ENCODE results near the gene SRSF10.

DNA sequence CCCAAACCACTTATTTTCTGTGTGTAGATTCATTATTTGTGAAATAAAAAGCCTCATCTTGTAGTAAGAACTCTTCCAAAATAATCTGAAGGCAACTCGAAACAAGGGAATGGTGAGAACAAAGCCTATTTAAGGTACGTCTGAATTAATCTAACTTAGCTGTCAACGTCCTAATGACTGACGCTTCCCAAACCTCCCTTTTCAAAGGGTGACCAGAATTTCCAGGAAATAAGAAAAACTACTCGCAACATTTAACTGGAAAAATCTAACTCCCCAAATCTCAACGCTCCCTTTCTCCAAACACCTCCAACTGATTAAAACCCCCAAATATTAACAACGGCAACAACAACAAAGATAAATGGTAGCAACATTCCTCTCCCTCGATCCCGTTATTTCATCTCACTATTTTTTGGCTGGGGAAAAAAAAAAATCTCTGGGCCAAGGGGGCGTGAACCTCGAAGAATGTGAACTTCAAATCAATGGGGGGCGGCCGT lies 693 bp downstream of the SRSF10 start:
- no peak for TF ChIP-seq POLR2A (IDR thresholded peaks at IDR 0.05)
- TF ChIP-seq, protein P1, sequence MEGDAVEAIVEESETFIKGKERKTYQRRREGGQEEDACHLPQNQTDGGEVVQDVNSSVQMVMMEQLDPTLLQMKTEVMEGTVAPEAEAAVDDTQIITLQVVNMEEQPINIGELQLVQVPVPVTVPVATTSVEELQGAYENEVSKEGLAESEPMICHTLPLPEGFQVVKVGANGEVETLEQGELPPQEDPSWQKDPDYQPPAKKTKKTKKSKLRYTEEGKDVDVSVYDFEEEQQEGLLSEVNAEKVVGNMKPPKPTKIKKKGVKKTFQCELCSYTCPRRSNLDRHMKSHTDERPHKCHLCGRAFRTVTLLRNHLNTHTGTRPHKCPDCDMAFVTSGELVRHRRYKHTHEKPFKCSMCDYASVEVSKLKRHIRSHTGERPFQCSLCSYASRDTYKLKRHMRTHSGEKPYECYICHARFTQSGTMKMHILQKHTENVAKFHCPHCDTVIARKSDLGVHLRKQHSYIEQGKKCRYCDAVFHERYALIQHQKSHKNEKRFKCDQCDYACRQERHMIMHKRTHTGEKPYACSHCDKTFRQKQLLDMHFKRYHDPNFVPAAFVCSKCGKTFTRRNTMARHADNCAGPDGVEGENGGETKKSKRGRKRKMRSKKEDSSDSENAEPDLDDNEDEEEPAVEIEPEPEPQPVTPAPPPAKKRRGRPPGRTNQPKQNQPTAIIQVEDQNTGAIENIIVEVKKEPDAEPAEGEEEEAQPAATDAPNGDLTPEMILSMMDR (IDR thresholded peaks at IDR 0.05), result no peak
